ENCODE data around the gene INKA2. TPM values are rescaled to one million over a fixed set of nuclear protein-coding genes. Genes with fewer than 3 reads are reported as not detected.

Gene INKA2
- total RNA-seq, 1 experiment from 2014 or later: 0.54 TPM

- ChIA-PET POLR2A (interaction anchor here (0.6 kb wide), 1 partner anchor 65 kb away, joined by 3 read pairs; no protein-coding TSS in a partner anchor), CTCF (interaction anchor here (0.9 kb wide), 1 partner anchor 12 kb away, joined by 7 read pairs; no protein-coding TSS in a partner anchor)
- no TSS peak for BruUV-seq (replicated peaks)
- ATAC-seq (no peak), DNase-seq (ENCODE audit: low read depth, low spot score) (no peak)
- no peak overlapping the region for H3K4me3 ChIP-seq (ENCODE audit: low read depth in 2 of 2, low read length in 2 of 2)
- no peaks in the 10 kb centered on the region for H3K9me3 ChIP-seq (ENCODE audit: control insufficient read depth, insufficient read depth, low read depth, low read length)
- H3K36me3 ChIP-seq (ENCODE audit: control insufficient read depth, insufficient read depth, low read length): peaks cover 8% of the 10 kb centered on the region
- no peaks in the 10 kb centered on the region for H3K27me3 ChIP-seq (ENCODE audit: control insufficient read depth, insufficient read depth, low read length)
- no peaks in the 10 kb centered on the region for H3K4me1 ChIP-seq (ENCODE audit: control insufficient read depth, insufficient read depth, low read length)
- no peak for TF ChIP-seq CTCF (IDR thresholded peaks at IDR 0.05)
- no peak for TF ChIP-seq REST (IDR thresholded peaks at IDR 0.05; ENCODE audit: insufficient read depth in 1 of 2, low read depth in 2 of 2, low read length in 1 of 2)
- no peak for TF ChIP-seq TCF7L2 (IDR thresholded peaks at IDR 0.05; ENCODE audit: low read depth, low read length)
- no peak for TF ChIP-seq POLR2AphosphoS5 (IDR thresholded peaks at IDR 0.05; ENCODE audit: low read depth, low read length)
- H3K27ac ChIP-seq (ENCODE audit: low read length): no peak overlapping the region
- intact Hi-C loops (cut with micrococcal nuclease; ENCODE audit: unreplicated experiment): no loop called here
- in situ Hi-C loops (cut with HindIII; ENCODE audit: low pct_unique_long_range_greater_than_20kb, low sequenced_read_pairs): no loop called here
Measured at GRCh38 chr1:111702504-111703050, 36.6 kb downstream of the INKA2 start.

- ChIA-PET CTCF (no interaction called here), POLR2A (no interaction called here)
- no peak overlapping the region for H3K4me3 ChIP-seq (ENCODE audit: low read depth in 2 of 2, low read length in 2 of 2)
Measured at GRCh38 chr1:111699268-111699667, 39.9 kb downstream of the INKA2 start.

More at GRCh38 chr1:111699268-111699667, 39.9 kb downstream of the INKA2 start:
- ATAC-seq (no peak), DNase-seq (ENCODE audit: low read depth, low spot score) (no peak)
- intact Hi-C loops (cut with micrococcal nuclease; ENCODE audit: unreplicated experiment) (no loop called here), in situ Hi-C loops (cut with HindIII; ENCODE audit: low pct_unique_long_range_greater_than_20kb, low sequenced_read_pairs) (no loop called here)
- no peaks in the 10 kb centered on the region for H3K4me1 ChIP-seq (ENCODE audit: control insufficient read depth, insufficient read depth, low read length)
- BruUV-seq (replicated peaks): no TSS peak
- TF ChIP-seq POLR2AphosphoS5 (IDR thresholded peaks at IDR 0.05; ENCODE audit: low read depth, low read length) (no peak), REST (IDR thresholded peaks at IDR 0.05; ENCODE audit: insufficient read depth in 1 of 2, low read depth in 2 of 2, low read length in 1 of 2) (no peak), SIN3A (IDR thresholded peaks at IDR 0.05; ENCODE audit: borderline replicate concordance, insufficient read depth, low read depth, low read length) (no peak), CTCF (IDR thresholded peaks at IDR 0.05) (no peak), TCF7L2 (IDR thresholded peaks at IDR 0.05; ENCODE audit: low read depth, low read length) (no peak)
- H3K9me3 ChIP-seq (ENCODE audit: control insufficient read depth, insufficient read depth, low read depth, low read length): no peaks in the 10 kb centered on the region
- H3K27ac ChIP-seq (ENCODE audit: low read length): no peak overlapping the region
- H3K27me3 ChIP-seq (ENCODE audit: control insufficient read depth, insufficient read depth, low read length): no peaks in the 10 kb centered on the region
- peaks cover 4% of the 10 kb centered on the region for H3K36me3 ChIP-seq (ENCODE audit: control insufficient read depth, insufficient read depth, low read length)

Data from Panc1 (cell line).